GM19328 (cell line): ENCODE measurements around the gene NHSL1.

Experiments
- ATAC-seq: cut with Tn5 transposase; IDR thresholded peaks from one replicate; pipeline ENCODE4 v1.9.1; 2021; ENCODE audit warnings: mild to moderate bottlenecking, moderate library complexity; ENCODE audit not compliant: unreplicated experiment

The NHSL1 gene

GRCh38 chr6:138500045-138500665 is 861 bp upstream of the NHSL1 start:
- no peak for ATAC-seq

- no peak for ATAC-seq
These were observed 528 bp downstream of the NHSL1 start for GRCh38 chr6:138498629-138499302.

- ATAC-seq: no peak
These were observed 2.0 kb downstream of the NHSL1 start for GRCh38 chr6:138497286-138497685.

- no peak for ATAC-seq
These were observed 5.0 kb downstream of the NHSL1 start for GRCh38 chr6:138494312-138494711.

GRCh38 chr6:138493413-138493812 is 5.9 kb downstream of the NHSL1 start:
- ATAC-seq: no peak

- ATAC-seq: no peak
These were observed 6.4 kb downstream of the NHSL1 start for GRCh38 chr6:138492871-138493270.

- no peak for ATAC-seq
These were observed 7.2 kb downstream of the NHSL1 start for GRCh38 chr6:138492113-138492512.

GRCh38 chr6:138491017-138491416 is 8.3 kb downstream of the NHSL1 start:
- no peak for ATAC-seq

- ATAC-seq: no peak
These were observed 9.4 kb downstream of the NHSL1 start for GRCh38 chr6:138489846-138490245.

- ATAC-seq: no peak
These were observed 12.1 kb downstream of the NHSL1 start for GRCh38 chr6:138487102-138487604.

- no peak for ATAC-seq
These were observed 12.8 kb downstream of the NHSL1 start for GRCh38 chr6:138486249-138487101.

GRCh38 chr6:138485586-138486248 is 13.6 kb downstream of the NHSL1 start:
- no peak for ATAC-seq

- ATAC-seq: no peak
These were observed 14.2 kb downstream of the NHSL1 start for GRCh38 chr6:138485005-138485545.

GRCh38 chr6:138484018-138484731 is 15.1 kb downstream of the NHSL1 start:
- ATAC-seq: no peak

- no peak for ATAC-seq
These were observed 16.5 kb downstream of the NHSL1 start for GRCh38 chr6:138482816-138483215.

GRCh38 chr6:138480279-138480949 is 18.9 kb downstream of the NHSL1 start:
- no peak for ATAC-seq

GRCh38 chr6:138477913-138478539 is 21.3 kb downstream of the NHSL1 start:
- ATAC-seq: no peak

GRCh38 chr6:138476116-138476515 is 23.2 kb downstream of the NHSL1 start:
- ATAC-seq: no peak

- ATAC-seq: no peak
These were observed 26.1 kb downstream of the NHSL1 start for GRCh38 chr6:138473144-138473543.
